Naive thymus-derived CD4-positive, alpha-beta T cell (primary cell): ENCODE measurements around the gene ATF6. TPM values are rescaled to one million over a fixed set of nuclear protein-coding genes. Genes with fewer than 3 reads are reported as not detected.

Source experiments
- ATAC-seq: fragments of 150-1000 bp; cut with Tn5 transposase; 2 replicates; pipeline ENCODE4 v1.10.0; 2021; ENCODE audit warnings: mild to moderate bottlenecking, moderate library complexity
- CTCF ChIA-PET: fragments of 350-600 bp; sonication (Branson Sonifier 250); formaldehyde crosslinking; loops from one replicate; lab custom pipeline; 2021; ENCODE audit warnings: antibody characterized with exemption; lab: Charles Lee
- POLR2A ChIA-PET: fragments of 350-600 bp; sonication (Branson Sonifier 250); formaldehyde crosslinking; loops from one replicate; lab custom pipeline; 2021; ENCODE audit warnings: antibody characterized with exemption, inconsistent platforms; lab: Charles Lee
- DNase-seq, 9 donors: peaks; one replicate each; pipeline versions ENCODE4 v3.0.0 to v3.0.0-alpha.2; 2020 to 2022; ENCODE audit warnings: mixed read lengths in 1 of 9
- H3K27ac ChIP-seq: one replicate; pipeline ENCODE4 v1.7.0; 2013; ENCODE audit warnings: mild to moderate bottlenecking, low read depth, low read length, moderate library complexity
- H3K27me3 ChIP-seq, 2 donors: one replicate each; pipeline ENCODE4 v1.7.0; 2013; ENCODE audit warnings: low read length in 2 of 2, mild to moderate bottlenecking in 2 of 2, moderate library complexity in 2 of 2; ENCODE audit not compliant: control insufficient read depth in 2 of 2, insufficient read depth in 2 of 2
- H3K36me3 ChIP-seq, 3 experiments: 1 replicate in 2 of 3; 2 replicates in 1 of 3; pipeline ENCODE4 v1.7.0; 2013; ENCODE audit warnings: low read length in 3 of 3, mild to moderate bottlenecking in 3 of 3, moderate library complexity in 1 of 3; ENCODE audit not compliant: insufficient read depth in 3 of 3, control insufficient read depth in 2 of 3
- H3K4me1 ChIP-seq, 2 donors: one replicate each; pipeline ENCODE4 v1.7.0; 2013; ENCODE audit warnings: low read length in 2 of 2, mild to moderate bottlenecking in 2 of 2, moderate library complexity in 1 of 2; ENCODE audit not compliant: control insufficient read depth in 2 of 2, insufficient read depth in 2 of 2
- H3K4me3 ChIP-seq: 2 replicates; pipeline ENCODE4 v1.7.0; 2013; ENCODE audit warnings: mild to moderate bottlenecking, low read length
- H3K9me3 ChIP-seq, 3 experiments: 1 replicate in 2 of 3; 2 replicates in 1 of 3; pipeline ENCODE4 v1.7.0; 2013; ENCODE audit warnings: low read length in 3 of 3; ENCODE audit not compliant: control insufficient read depth in 2 of 3
- H3K27ac Mint-ChIP-seq, 9 donors: one replicate each; pipeline ENCODE4 v1.8.0; 2020 to 2022; ENCODE audit warnings: mixed read lengths in 9 of 9, mild to moderate bottlenecking in 8 of 9, moderate library complexity in 5 of 9, inconsistent platforms in 2 of 9
- H3K27me3 Mint-ChIP-seq, 5 donors: one replicate each; pipeline ENCODE4 v1.8.0; 2021 to 2022; ENCODE audit warnings: mixed read lengths in 5 of 5, mild to moderate bottlenecking in 1 of 5
- H3K36me3 Mint-ChIP-seq, 5 donors: one replicate each; pipeline ENCODE4 v1.8.0; 2020 to 2022; ENCODE audit warnings: mixed read lengths in 5 of 5, mild to moderate bottlenecking in 3 of 5, inconsistent platforms in 1 of 5
- H3K4me1 Mint-ChIP-seq, 7 donors: one replicate each; pipeline ENCODE4 v1.8.0; 2020 to 2022; ENCODE audit warnings: mixed read lengths in 7 of 7, mild to moderate bottlenecking in 3 of 7, inconsistent platforms in 1 of 7
- H3K4me3 Mint-ChIP-seq, 10 donors: one replicate each; pipeline ENCODE4 v1.8.0; 2020 to 2022; ENCODE audit warnings: mild to moderate bottlenecking in 10 of 10, mixed read lengths in 10 of 10, moderate library complexity in 6 of 10, inconsistent platforms in 2 of 10
- H3K9me3 Mint-ChIP-seq, 11 donors: one replicate each; pipeline ENCODE4 v1.8.0; 2020 to 2022; ENCODE audit warnings: mixed read lengths in 11 of 11, mild to moderate bottlenecking in 4 of 11, inconsistent platforms in 1 of 11, moderate library complexity in 1 of 11
- intact Hi-C, 2 donors: fragments of 100-400 bp; cut with micrococcal nuclease; formaldehyde crosslinking; loops; one replicate each; pipeline ENCODE4 v1.15.1; 2023
- polyA plus RNA-seq, 2 donors: library from polyadenylated mRNA; unstranded; fragments of 300-500 nt; fragmentation: Illumina TruSeq; gene quantifications; one replicate each; pipeline ENCODE4 v1.2.3, GENCODE V29; 2021
- total RNA-seq, 6 experiments: library from RNA in 5 of 6; stranded (reverse) in 5 of 6; gene quantifications; 1 replicate in 5 of 6; 2 replicates in 1 of 6; pipeline ENCODE4 v1.2.3 and lab custom pipeline; 2021 to 2026

Gene ATF6
- total and polyA plus RNA-seq, 7 experiments from 2014 or later = 17.9 to 27.5 (median 22.5) TPM

- no peak for ATAC-seq
- Mint-ChIP-seq H3K36me3 (peaks cover 0 to 3% (median 0%) of the 10 kb centered on the region in 5 donors), H3K4me3 (no peak overlapping the region), H3K9me3 (peaks cover 0 to 2% (median 0%) of the 10 kb centered on the region in 11 donors), H3K27ac (peak overlapping the region in 1 of 9 donors; percentile 32), H3K4me1 (peaks cover 18 to 35% (median 30%) of the 10 kb centered on the region in 7 donors), H3K27me3 (peaks cover 0 to 69% (median 5%) of the 10 kb centered on the region in 5 donors)
- H3K27me3 ChIP-seq = no peaks in the 10 kb centered on the region
- no peak overlapping the region for H3K27ac ChIP-seq
- ChIA-PET POLR2A (no interaction called here), CTCF (interaction anchor here (1.2 kb wide), 1 partner anchor 9 kb away, joined by 4 read pairs; no protein-coding TSS in a partner anchor)
- H3K9me3 ChIP-seq = no peaks in the 10 kb centered on the region
- no peak overlapping the region for H3K4me3 ChIP-seq
- intact Hi-C loops = no loop called here
- peaks cover 10 to 16% of the 10 kb centered on the region in 2 donors for H3K4me1 ChIP-seq
- no peaks in the 10 kb centered on the region for H3K36me3 ChIP-seq
- DNase-seq = no peak
These were observed 34.0 kb upstream of the ATF6 start for GRCh38 chr1:161731981-161732718.

- Mint-ChIP-seq H3K27ac (no peak overlapping the region), H3K36me3 (peaks cover 0 to 3% (median 0%) of the 10 kb centered on the region in 5 donors), H3K9me3 (no peaks in the 10 kb centered on the region), H3K4me1 (peaks cover 10 to 28% (median 21%) of the 10 kb centered on the region in 7 donors), H3K27me3 (peaks cover 0 to 64% (median 5%) of the 10 kb centered on the region in 5 donors), H3K4me3 (no peak overlapping the region)
- no peaks in the 10 kb centered on the region for H3K36me3 ChIP-seq
- ChIA-PET POLR2A (interaction anchor here (1.2 kb wide), 1 partner anchor 15 kb away, joined by 3 read pairs; no protein-coding TSS in a partner anchor), CTCF (no interaction called here)
- intact Hi-C loops = no loop called here
- H3K9me3 ChIP-seq = no peaks in the 10 kb centered on the region
- H3K27me3 ChIP-seq = no peaks in the 10 kb centered on the region
- DNase-seq (no peak), ATAC-seq (no peak)
- H3K4me1 ChIP-seq = peaks cover 0 to 13% of the 10 kb centered on the region in 2 donors
- H3K27ac ChIP-seq = no peak overlapping the region
- H3K4me3 ChIP-seq = no peak overlapping the region
These were observed 32.6 kb upstream of the ATF6 start for GRCh38 chr1:161733526-161733925.

DNA sequence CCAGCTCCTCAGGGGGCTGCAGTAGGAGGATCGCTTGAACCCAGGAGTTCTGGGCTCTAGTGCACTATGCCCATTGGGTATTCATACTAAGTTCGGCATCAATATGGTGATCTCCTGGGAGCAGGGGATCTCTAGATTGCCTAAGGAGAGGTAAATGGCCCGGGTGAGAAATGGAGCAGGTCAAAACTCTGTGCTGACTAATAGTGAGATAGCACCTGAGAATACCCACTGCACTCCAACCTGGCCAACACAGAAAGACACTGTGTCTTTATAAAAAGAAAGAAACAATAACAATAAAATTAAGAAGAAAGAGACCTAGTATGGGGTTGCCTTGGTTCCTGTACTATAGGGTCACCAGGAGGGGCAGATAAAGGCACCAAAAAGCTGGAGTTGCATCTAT is 30.3 kb upstream of the ATF6 start:
- Histone ChIP-seq H3K4me3 (no peak overlapping the region), H3K36me3 (no peaks in the 10 kb centered on the region), H3K9me3 (no peaks in the 10 kb centered on the region), H3K4me1 (peaks cover 0 to 23% of the 10 kb centered on the region in 2 donors), H3K27ac (no peak overlapping the region), H3K27me3 (no peaks in the 10 kb centered on the region)
- H3K9me3 Mint-ChIP-seq = no peaks in the 10 kb centered on the region
- no peak overlapping the region for H3K27ac Mint-ChIP-seq
- no peak for ATAC-seq
- ChIA-PET CTCF (no interaction called here), POLR2A (interaction anchor here (0.8 to 5.9 kb wide), 2 partner anchors 8 to 1634 kb away, joined by 3 to 60 read pairs; no protein-coding TSS in a partner anchor)
- intact Hi-C loops = no loop called here
- peaks cover 4 to 30% (median 14%) of the 10 kb centered on the region in 7 donors for H3K4me1 Mint-ChIP-seq
- no peaks in the 10 kb centered on the region for H3K36me3 Mint-ChIP-seq
- peaks cover 0 to 52% (median 5%) of the 10 kb centered on the region in 5 donors for H3K27me3 Mint-ChIP-seq
- no peak for DNase-seq
- no peak overlapping the region for H3K4me3 Mint-ChIP-seq

DNA sequence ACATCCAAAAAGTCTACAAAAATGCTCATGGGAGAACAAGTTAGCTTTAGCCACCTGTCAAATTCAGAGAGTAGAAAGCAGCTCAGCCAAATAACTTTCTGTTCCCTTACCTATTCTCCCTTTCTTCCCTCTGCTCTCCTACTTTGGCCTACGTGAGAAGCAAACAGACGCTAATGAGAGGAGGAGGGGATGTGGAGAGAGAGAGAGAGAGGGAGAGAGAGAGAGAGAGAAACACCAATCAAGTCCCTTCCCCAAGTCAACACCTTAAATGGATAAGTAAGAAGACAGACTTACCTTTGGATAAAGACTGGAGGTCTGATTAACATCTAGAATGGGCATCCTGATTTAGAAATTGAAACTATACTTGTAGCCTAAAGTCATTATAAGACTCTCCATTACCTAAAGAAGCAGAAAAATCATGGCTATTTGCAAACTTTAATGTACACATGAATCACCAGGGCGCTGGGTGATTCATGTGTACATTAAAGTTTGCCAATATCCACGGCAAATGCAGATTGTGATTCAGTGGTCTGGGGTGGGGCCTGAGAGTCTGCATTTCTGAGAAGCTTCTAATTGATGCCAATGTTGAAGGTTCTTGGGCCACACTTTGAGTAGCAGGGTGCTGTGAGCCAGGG is 29.7 kb upstream of the ATF6 start:
- no peaks in the 10 kb centered on the region for H3K36me3 Mint-ChIP-seq

DNA sequence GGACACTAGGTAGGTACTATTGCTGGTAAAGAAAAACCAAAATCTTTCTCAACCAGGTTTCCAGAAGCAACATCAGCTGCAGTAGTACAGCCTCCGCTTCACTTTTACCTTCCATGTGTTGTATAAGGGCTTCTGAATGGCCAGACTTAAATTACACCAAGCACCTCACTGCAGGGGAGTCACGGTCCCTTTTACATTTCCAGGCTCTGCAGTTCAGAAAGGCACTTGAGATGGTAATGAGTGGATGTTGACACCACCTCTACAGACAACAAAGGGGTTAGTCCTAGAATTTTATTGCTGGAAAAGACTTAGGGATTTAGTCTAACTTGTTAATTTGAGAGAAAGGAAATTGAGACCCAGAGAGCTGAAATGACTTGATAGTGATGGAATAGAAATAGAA is 28.5 kb upstream of the ATF6 start:
- intact Hi-C loops = loop anchor here (1.0 to 2.0 kb wide), 2 partner anchors 10 to 91 kb away; no protein-coding TSS in a partner anchor
- no peaks in the 10 kb centered on the region for H3K36me3 Mint-ChIP-seq
- no peaks in the 10 kb centered on the region for H3K27me3 ChIP-seq
- H3K9me3 Mint-ChIP-seq = no peaks in the 10 kb centered on the region
- H3K27ac Mint-ChIP-seq = no peak overlapping the region
- no peaks in the 10 kb centered on the region for H3K36me3 ChIP-seq
- H3K27ac ChIP-seq = no peak overlapping the region
- DNase-seq (no peak), ATAC-seq (no peak)
- H3K4me1 Mint-ChIP-seq = peaks cover 0 to 36% (median 18%) of the 10 kb centered on the region in 7 donors
- H3K4me1 ChIP-seq = peaks cover 4 to 25% of the 10 kb centered on the region in 2 donors
- H3K4me3 ChIP-seq = no peak overlapping the region
- POLR2A ChIA-PET = interaction anchor here (0.6 to 5.9 kb wide), 2 partner anchors 10 to 550 kb away, joined by 3 to 60 read pairs; no protein-coding TSS in a partner anchor
- peaks cover 0 to 42% (median 5%) of the 10 kb centered on the region in 5 donors for H3K27me3 Mint-ChIP-seq
- CTCF ChIA-PET = interaction anchor here (0.6 to 3.8 kb wide), 8 partner anchors 9 to 252 kb away, joined by 3 to 36 read pairs (median 8); partner anchors contain the start of gene DUSP12
- H3K9me3 ChIP-seq = no peaks in the 10 kb centered on the region
- no peak overlapping the region for H3K4me3 Mint-ChIP-seq

More for the DNA sequence above, 29.7 kb upstream of the ATF6 start:
- peaks cover 4 to 35% (median 16%) of the 10 kb centered on the region in 7 donors for H3K4me1 Mint-ChIP-seq
- no peak for ATAC-seq
- peaks cover 0 to 48% (median 5%) of the 10 kb centered on the region in 5 donors for H3K27me3 Mint-ChIP-seq
- H3K4me3 ChIP-seq = no peak overlapping the region
- H3K27ac Mint-ChIP-seq = no peak overlapping the region
- no peak overlapping the region for H3K27ac ChIP-seq
- intact Hi-C loops = no loop called here
- DNase-seq = no peak
- H3K4me1 ChIP-seq = peaks cover 4 to 25% of the 10 kb centered on the region in 2 donors
- no peaks in the 10 kb centered on the region for H3K27me3 ChIP-seq
- ChIA-PET POLR2A (interaction anchor here (0.8 to 5.9 kb wide), 2 partner anchors 9 to 1635 kb away, joined by 3 to 60 read pairs; no protein-coding TSS in a partner anchor), CTCF (interaction anchor here (2.6 to 3.8 kb wide), 2 partner anchors 10 to 249 kb away, joined by 16 to 36 read pairs; no protein-coding TSS in a partner anchor)
- no peaks in the 10 kb centered on the region for H3K9me3 Mint-ChIP-seq
- H3K4me3 Mint-ChIP-seq = no peak overlapping the region
- H3K9me3 ChIP-seq = no peaks in the 10 kb centered on the region
- no peaks in the 10 kb centered on the region for H3K36me3 ChIP-seq

- peak overlapping the region in 1 of 9 donors; percentile 74 for H3K27ac Mint-ChIP-seq
- Histone ChIP-seq H3K4me1 (peaks cover 4 to 25% of the 10 kb centered on the region in 2 donors), H3K27ac (no peak overlapping the region), H3K4me3 (no peak overlapping the region), H3K9me3 (no peaks in the 10 kb centered on the region), H3K27me3 (no peaks in the 10 kb centered on the region), H3K36me3 (no peaks in the 10 kb centered on the region)
- H3K4me1 Mint-ChIP-seq = peaks cover 0 to 42% (median 18%) of the 10 kb centered on the region in 7 donors
- ChIA-PET CTCF (interaction anchor here (0.9 to 3.8 kb wide), 9 partner anchors 8 to 254 kb away, joined by 3 to 36 read pairs (median 8); partner anchors contain the start of gene DUSP12), POLR2A (interaction anchor here (0.6 to 5.9 kb wide), 4 partner anchors 10 to 901 kb away, joined by 3 to 60 read pairs (median 4); partner anchors contain the start of gene DUSP12)
- H3K9me3 Mint-ChIP-seq = no peaks in the 10 kb centered on the region
- peak overlapping the region in 1 of 10 donors; percentile 28 for H3K4me3 Mint-ChIP-seq
- H3K27me3 Mint-ChIP-seq = peaks cover 0 to 36% (median 5%) of the 10 kb centered on the region in 5 donors
- intact Hi-C loops = loop anchor here (1.0 to 2.0 kb wide), 2 partner anchors 11 to 92 kb away; no protein-coding TSS in a partner anchor
- H3K36me3 Mint-ChIP-seq = no peaks in the 10 kb centered on the region
- peak; percentile 83 for ATAC-seq
- peak in 8 of 9 donors; percentile 17 to 55 (median 47) for DNase-seq
These were observed 27.4 kb upstream of the ATF6 start for GRCh38 chr1:161738627-161739287.
